Mesenchymal stem cell (in vitro differentiated cells and primary cell): Measurements from ENCODE around the gene CD72.
A peak's percentile ranks its signal among the peaks of the same experiment; 100 is the strongest.

ENCODE experiments used
- DNase-seq: peaks from one replicate; pipeline ENCODE4 v3.0.0-alpha.2; 2013
- H2AFZ ChIP-seq: one replicate; pipeline ENCODE4 v1.6.1; 2013; ENCODE audit warnings: low read depth, mild to moderate bottlenecking, control low read depth, inconsistent platforms, low read length, moderate library complexity
- H2AK5ac ChIP-seq: 2 replicates; pipeline ENCODE4 v1.6.1; 2013; ENCODE audit warnings: low read length, moderate library complexity, mild to moderate bottlenecking, inconsistent platforms; ENCODE audit not compliant: severe bottlenecking
- H2BK120ac ChIP-seq: one replicate; pipeline ENCODE4 v1.6.1; 2013; ENCODE audit warnings: low read depth, mild to moderate bottlenecking, inconsistent platforms, low read length, moderate library complexity
- H2BK12ac ChIP-seq, 2 experiments: one replicate each; pipeline ENCODE4 v1.6.1; 2013; ENCODE audit warnings: inconsistent platforms in 2 of 2, low read length in 2 of 2, mild to moderate bottlenecking in 2 of 2, moderate library complexity in 2 of 2, control low read depth in 1 of 2
- H2BK15ac ChIP-seq: one replicate; pipeline ENCODE4 v1.6.1; 2013; ENCODE audit warnings: mild to moderate bottlenecking, low read depth, inconsistent platforms; ENCODE audit not compliant: poor library complexity, severe bottlenecking
- H2BK5ac ChIP-seq: 2 replicates; pipeline ENCODE4 v1.6.1; 2013; ENCODE audit warnings: low read depth, mild to moderate bottlenecking, low read length, control low read depth, inconsistent platforms; ENCODE audit not compliant: poor library complexity, severe bottlenecking
- H3K14ac ChIP-seq, 2 experiments: one replicate each; pipeline ENCODE4 v1.6.1; 2013; ENCODE audit warnings: inconsistent platforms in 2 of 2, low read length in 2 of 2, control low read depth in 1 of 2, mild to moderate bottlenecking in 1 of 2, moderate library complexity in 1 of 2
- H3K18ac ChIP-seq, 2 experiments: one replicate each; pipeline ENCODE4 v1.6.1; 2013; ENCODE audit warnings: inconsistent platforms in 2 of 2, low read length in 2 of 2, control low read depth in 1 of 2, low read depth in 1 of 2, mild to moderate bottlenecking in 1 of 2
- H3K23ac ChIP-seq, 2 experiments: one replicate each; pipeline ENCODE4 v1.6.1; 2013; ENCODE audit warnings: inconsistent platforms in 2 of 2, low read length in 2 of 2, mild to moderate bottlenecking in 2 of 2, moderate library complexity in 2 of 2, control low read depth in 1 of 2
- H3K27ac ChIP-seq: 2 replicates; pipeline ENCODE4 v1.5.1; 2013; ENCODE audit warnings: mild to moderate bottlenecking, moderate library complexity, low read length, control low read depth, inconsistent platforms; ENCODE audit not compliant: poor library complexity, severe bottlenecking
- H3K27me3 ChIP-seq, 2 experiments: 2 replicates each; pipeline versions ENCODE4 v1.6.1 to v1.7.0; 2013; ENCODE audit warnings: low read length in 2 of 2, mild to moderate bottlenecking in 2 of 2, moderate library complexity in 2 of 2, control low read depth in 1 of 2, inconsistent platforms in 1 of 2; ENCODE audit not compliant: control insufficient read depth in 1 of 2, insufficient read depth in 1 of 2
- H3K36me3 ChIP-seq, 2 experiments: 2 replicates each; pipeline versions ENCODE4 v1.6.1 to v1.7.0; 2013; ENCODE audit warnings: low read length in 2 of 2, control low read depth in 1 of 2, inconsistent platforms in 1 of 2, low read depth in 1 of 2, mild to moderate bottlenecking in 1 of 2; ENCODE audit not compliant: insufficient read depth in 2 of 2, control insufficient read depth in 1 of 2
- H3K4ac ChIP-seq, 2 experiments: one replicate each; pipeline ENCODE4 v1.6.1; 2013; ENCODE audit warnings: inconsistent platforms in 2 of 2, low read length in 2 of 2, mild to moderate bottlenecking in 2 of 2, moderate library complexity in 2 of 2, control low read depth in 1 of 2, low read depth in 1 of 2
- H3K4me1 ChIP-seq: 2 replicates; pipeline ENCODE4 v1.6.1; 2013; ENCODE audit warnings: low read depth, low read length, control low read depth; ENCODE audit not compliant: control insufficient read depth, insufficient read depth
- H3K4me2 ChIP-seq: 2 replicates; pipeline ENCODE4 v1.6.1; 2013; ENCODE audit warnings: low read length, mild to moderate bottlenecking, inconsistent platforms; ENCODE audit not compliant: poor library complexity, severe bottlenecking
- H3K4me3 ChIP-seq, 2 experiments: 2 replicates each; pipeline versions ENCODE4 v1.5.1 to v1.7.0; 2013; ENCODE audit warnings: low read length in 2 of 2, mild to moderate bottlenecking in 2 of 2, control low read depth in 1 of 2, low read depth in 1 of 2; ENCODE audit not compliant: insufficient read depth in 1 of 2
- H3K79me1 ChIP-seq: replicated peaks from 2 replicates; pipeline ENCODE4 v1.6.1; 2013; ENCODE audit warnings: mild to moderate bottlenecking, control low read depth, low read length, inconsistent platforms; ENCODE audit not compliant: poor library complexity, severe bottlenecking
- H3K9ac ChIP-seq: 2 replicates; pipeline ENCODE4 v1.7.0; 2013; ENCODE audit warnings: mild to moderate bottlenecking, low read length, moderate library complexity
- H3K9me3 ChIP-seq: 2 replicates; pipeline ENCODE4 v1.7.0; 2013; ENCODE audit warnings: mild to moderate bottlenecking, low read length; ENCODE audit not compliant: control insufficient read depth
- H4K8ac ChIP-seq: one replicate; pipeline ENCODE4 v1.6.1; 2013; ENCODE audit warnings: inconsistent platforms, mild to moderate bottlenecking, low read length, moderate library complexity
- H4K91ac ChIP-seq: one replicate; pipeline ENCODE4 v1.6.1; 2013; ENCODE audit warnings: mild to moderate bottlenecking, low read length, inconsistent platforms
- WGBS: methylation state at CpG from one replicate; pipeline ENCODE4 v1.1.7; 2013; ENCODE audit warnings: mixed read lengths; 5-methylcytosine and 5-hydroxymethylcytosine counted together

CD72 gene

GRCh38 chr9:35657546-35658136 lies 39.4 kb upstream of the CD72 start, which contains the start of gene RMRP:
RMRP (minus strand) TSS chr9:35658019.
- Histone ChIP-seq H3K23ac (peak within 1 kb of the TSS in 1 of 2 experiments; percentile 94), H3K79me1 (peaks cover 11% of the 10 kb centered on the region), H4K91ac (peak within 1 kb of the TSS; percentile 95), H2BK12ac (peak within 1 kb of the TSS; percentile 38 to 93), H3K18ac (peak within 1 kb of the TSS; percentile 89 to 94), H2AFZ (peak within 1 kb of the TSS; percentile 92), H3K14ac (peak within 1 kb of the TSS in 1 of 2 experiments; percentile 97), H3K4me3 (peak within 1 kb of the TSS; percentile 95 to 96), H3K27ac (peak within 1 kb of the TSS; percentile 97), H3K9me3 (no peaks in the 10 kb centered on the region), H3K36me3 (peaks cover 18 to 31% of the 10 kb centered on the region in 2 experiments), H3K4me1 (peaks cover 10% of the 10 kb centered on the region), H2BK5ac (peak within 1 kb of the TSS; percentile 69), H2AK5ac (no peak within 1 kb of the TSS), H3K4me2 (peak within 1 kb of the TSS; percentile 78), H2BK15ac (peak within 1 kb of the TSS; percentile 89), H4K8ac (peak within 1 kb of the TSS; percentile 95), H3K9ac (peak within 1 kb of the TSS; percentile 98), H3K4ac (peak within 1 kb of the TSS; percentile 89 to 97), H3K27me3 (no peaks in the 10 kb centered on the region), H2BK120ac (peak within 1 kb of the TSS; percentile 76)
- WGBS = under 1% methylated on average over 36 of the region's 42 CpGs
- peak; percentile 100 for DNase-seq

- Histone ChIP-seq H2BK120ac (no peak overlapping the region), H3K14ac (no peak overlapping the region), H3K4me2 (peak overlapping the region; percentile 62), H3K9ac (peak overlapping the region; percentile 98), H3K9me3 (no peaks in the 10 kb centered on the region), H3K4me3 (peak overlapping the region; percentile 31 to 65), H3K4me1 (peaks cover 10% of the 10 kb centered on the region), H2BK5ac (no peak overlapping the region), H2AFZ (peak overlapping the region; percentile 76), H3K79me1 (peaks cover 11% of the 10 kb centered on the region), H2BK15ac (no peak overlapping the region), H2AK5ac (no peak overlapping the region), H4K91ac (no peak overlapping the region), H4K8ac (peak overlapping the region; percentile 62), H3K23ac (no peak overlapping the region), H3K27me3 (no peaks in the 10 kb centered on the region), H3K36me3 (peaks cover 13 to 25% of the 10 kb centered on the region in 2 experiments), H3K18ac (peak overlapping the region in 1 of 2 experiments; percentile 54), H2BK12ac (peak overlapping the region in 1 of 2 experiments; percentile 56), H3K4ac (no peak overlapping the region), H3K27ac (peak overlapping the region; percentile 59)
- WGBS = 45% methylated on average over 22 of the region's 25 CpGs
- no peak for DNase-seq
Measured at GRCh38 chr9:35656831-35657545, 38.8 kb upstream of the CD72 start.

- Histone ChIP-seq H4K8ac (no peak overlapping the region), H3K27ac (no peak overlapping the region)
Measured at GRCh38 chr9:35656348-35656747, 38.1 kb upstream of the CD72 start.

GRCh38 chr9:35653611-35654010 lies 35.4 kb upstream of the CD72 start:
- no peaks in the 10 kb centered on the region for H3K36me3 ChIP-seq
- H3K79me1 ChIP-seq = no peaks in the 10 kb centered on the region
- H3K23ac ChIP-seq = no peak overlapping the region
- no peak overlapping the region for H2AFZ ChIP-seq
- no peak overlapping the region for H3K27ac ChIP-seq
- H3K4ac ChIP-seq = no peak overlapping the region
- H3K9me3 ChIP-seq = no peaks in the 10 kb centered on the region
- no peak overlapping the region for H3K9ac ChIP-seq
- H2BK12ac ChIP-seq = no peak overlapping the region
- no peak overlapping the region for H3K14ac ChIP-seq
- no peak overlapping the region for H2AK5ac ChIP-seq
- H4K8ac ChIP-seq = no peak overlapping the region
- H3K4me2 ChIP-seq = no peak overlapping the region
- DNase-seq = no peak
- no peak overlapping the region for H2BK120ac ChIP-seq
- H3K4me1 ChIP-seq = peaks cover 9% of the 10 kb centered on the region
- H2BK5ac ChIP-seq = no peak overlapping the region
- H4K91ac ChIP-seq = no peak overlapping the region
- WGBS = 98% methylated on average over 2 of the region's 2 CpGs
- H3K4me3 ChIP-seq = no peak overlapping the region
- no peaks in the 10 kb centered on the region for H3K27me3 ChIP-seq
- H2BK15ac ChIP-seq = no peak overlapping the region
- no peak overlapping the region for H3K18ac ChIP-seq

More at GRCh38 chr9:35656348-35656747, 38.1 kb upstream of the CD72 start:
- no peak overlapping the region for H3K14ac ChIP-seq
- no peak overlapping the region for H3K18ac ChIP-seq
- no peak overlapping the region for H2BK120ac ChIP-seq
- H3K79me1 ChIP-seq = peaks cover 11% of the 10 kb centered on the region
- peaks cover 11% of the 10 kb centered on the region for H3K4me1 ChIP-seq
- H2BK5ac ChIP-seq = no peak overlapping the region
- no peak overlapping the region for H4K91ac ChIP-seq
- H3K4ac ChIP-seq = no peak overlapping the region
- no peak overlapping the region for H2AK5ac ChIP-seq
- no peaks in the 10 kb centered on the region for H3K9me3 ChIP-seq
- H3K4me3 ChIP-seq = no peak overlapping the region
- H3K4me2 ChIP-seq = no peak overlapping the region
- H3K36me3 ChIP-seq = peaks cover 12 to 19% of the 10 kb centered on the region in 2 experiments
- H2BK15ac ChIP-seq = no peak overlapping the region
- H2AFZ ChIP-seq = no peak overlapping the region
- H3K27me3 ChIP-seq = no peaks in the 10 kb centered on the region
- H3K23ac ChIP-seq = no peak overlapping the region
- no peak overlapping the region for H3K9ac ChIP-seq
- 90% methylated on average over 17 of the region's 17 CpGs for WGBS
- DNase-seq = no peak
- H2BK12ac ChIP-seq = no peak overlapping the region
